Activated naive CD8-positive, alpha-beta T cell (primary cell): ENCODE results near the gene ZNF362.

ENCODE experiments used
- H3K27ac Mint-ChIP-seq: one replicate; pipeline ENCODE4 v1.8.0; 2021; ENCODE audit warnings: mixed read lengths
- H3K27me3 Mint-ChIP-seq: one replicate; pipeline ENCODE4 v1.8.0; 2021; ENCODE audit warnings: mixed read lengths
- H3K36me3 Mint-ChIP-seq: one replicate; pipeline ENCODE4 v1.8.0; 2021; ENCODE audit warnings: mixed read lengths
- H3K4me1 Mint-ChIP-seq: one replicate; pipeline ENCODE4 v1.8.0; 2021; ENCODE audit warnings: low read depth, mixed read lengths
- H3K4me3 Mint-ChIP-seq: one replicate; pipeline ENCODE4 v1.8.0; 2021; ENCODE audit warnings: mild to moderate bottlenecking, mixed read lengths
- H3K9me3 Mint-ChIP-seq: one replicate; pipeline ENCODE4 v1.8.0; 2021; ENCODE audit warnings: low read depth, mixed read lengths

Gene ZNF362

GRCh38 chr1:33256471-33257206 lies at the start of gene ZNF362:
ZNF362 (plus strand) TSS chr1:33256492; CDS start chr1:33270575, 14,083 bp downstream.
- H3K36me3 Mint-ChIP-seq = no peaks in the 10 kb centered on the region
- H3K27ac Mint-ChIP-seq = peak within 1 kb of the TSS; percentile 98
- peak within 1 kb of the TSS; percentile 98 for H3K4me3 Mint-ChIP-seq
- H3K27me3 Mint-ChIP-seq = no peaks in the 10 kb centered on the region
- H3K9me3 Mint-ChIP-seq = no peaks in the 10 kb centered on the region
- peaks cover 38% of the 10 kb centered on the region for H3K4me1 Mint-ChIP-seq

- no peak overlapping the region for H3K27ac Mint-ChIP-seq
- no peak overlapping the region for H3K4me3 Mint-ChIP-seq
- no peaks in the 10 kb centered on the region for H3K4me1 Mint-ChIP-seq
- peaks cover 11% of the 10 kb centered on the region for H3K27me3 Mint-ChIP-seq
- H3K36me3 Mint-ChIP-seq = peaks cover 3% of the 10 kb centered on the region
- no peaks in the 10 kb centered on the region for H3K9me3 Mint-ChIP-seq
Measured at GRCh38 chr1:33211972-33212371, 44.3 kb upstream of the ZNF362 start.

- peaks cover under 1% of the 10 kb centered on the region for H3K27me3 Mint-ChIP-seq
- H3K27ac Mint-ChIP-seq = no peak overlapping the region
- no peaks in the 10 kb centered on the region for H3K4me1 Mint-ChIP-seq
- peaks cover 10% of the 10 kb centered on the region for H3K36me3 Mint-ChIP-seq
- H3K4me3 Mint-ChIP-seq = no peak overlapping the region
- H3K9me3 Mint-ChIP-seq = peaks cover 15% of the 10 kb centered on the region
Measured at GRCh38 chr1:33219886-33220661, 36.2 kb upstream of the ZNF362 start.

- no peak overlapping the region for H3K27ac Mint-ChIP-seq
- peaks cover 1% of the 10 kb centered on the region for H3K27me3 Mint-ChIP-seq
Measured at GRCh38 chr1:33220676-33221384, 35.5 kb upstream of the ZNF362 start.

GRCh38 chr1:33221385-33221758 lies 34.9 kb upstream of the ZNF362 start:
- Mint-ChIP-seq H3K27me3 (peaks cover 1% of the 10 kb centered on the region), H3K9me3 (peaks cover 15% of the 10 kb centered on the region), H3K4me3 (no peak overlapping the region), H3K4me1 (no peaks in the 10 kb centered on the region), H3K36me3 (peaks cover 10% of the 10 kb centered on the region), H3K27ac (no peak overlapping the region)

More at GRCh38 chr1:33220676-33221384, 35.5 kb upstream of the ZNF362 start:
- H3K36me3 Mint-ChIP-seq = peaks cover 10% of the 10 kb centered on the region
- H3K9me3 Mint-ChIP-seq = peaks cover 15% of the 10 kb centered on the region
- H3K4me1 Mint-ChIP-seq = no peaks in the 10 kb centered on the region
- no peak overlapping the region for H3K4me3 Mint-ChIP-seq

- Mint-ChIP-seq H3K27me3 (peaks cover 1% of the 10 kb centered on the region), H3K27ac (no peak overlapping the region), H3K36me3 (peaks cover 10% of the 10 kb centered on the region), H3K9me3 (peaks cover 15% of the 10 kb centered on the region), H3K4me3 (no peak overlapping the region), H3K4me1 (no peaks in the 10 kb centered on the region)
Measured at GRCh38 chr1:33222381-33222780, 33.9 kb upstream of the ZNF362 start.

- H3K4me3 Mint-ChIP-seq = no peak overlapping the region
- H3K36me3 Mint-ChIP-seq = peaks cover 10% of the 10 kb centered on the region
- H3K9me3 Mint-ChIP-seq = peaks cover 15% of the 10 kb centered on the region
- H3K27me3 Mint-ChIP-seq = peaks cover 3% of the 10 kb centered on the region
- no peak overlapping the region for H3K27ac Mint-ChIP-seq
- H3K4me1 Mint-ChIP-seq = no peaks in the 10 kb centered on the region
Measured at GRCh38 chr1:33224166-33224707, 32.1 kb upstream of the ZNF362 start.

- H3K4me1 Mint-ChIP-seq = no peaks in the 10 kb centered on the region
Measured at GRCh38 chr1:33225586-33225985, 30.7 kb upstream of the ZNF362 start.

GRCh38 chr1:33228935-33229487 lies 27.3 kb upstream of the ZNF362 start:
- Mint-ChIP-seq H3K27ac (no peak overlapping the region), H3K27me3 (peaks cover 3% of the 10 kb centered on the region), H3K36me3 (peaks cover 4% of the 10 kb centered on the region), H3K9me3 (peaks cover 11% of the 10 kb centered on the region), H3K4me3 (no peak overlapping the region), H3K4me1 (no peaks in the 10 kb centered on the region)

More at GRCh38 chr1:33225586-33225985, 30.7 kb upstream of the ZNF362 start:
- peaks cover 3% of the 10 kb centered on the region for H3K27me3 Mint-ChIP-seq
- peaks cover 10% of the 10 kb centered on the region for H3K36me3 Mint-ChIP-seq
- no peak overlapping the region for H3K27ac Mint-ChIP-seq
- H3K4me3 Mint-ChIP-seq = no peak overlapping the region
- H3K9me3 Mint-ChIP-seq = peaks cover 15% of the 10 kb centered on the region

GRCh38 chr1:33231166-33231565 lies 25.1 kb upstream of the ZNF362 start:
- Mint-ChIP-seq H3K36me3 (no peaks in the 10 kb centered on the region), H3K4me1 (peaks cover 2% of the 10 kb centered on the region), H3K27me3 (peaks cover 2% of the 10 kb centered on the region), H3K9me3 (no peaks in the 10 kb centered on the region), H3K27ac (no peak overlapping the region), H3K4me3 (no peak overlapping the region)

GRCh38 chr1:33232716-33233115 lies 23.6 kb upstream of the ZNF362 start:
- Mint-ChIP-seq H3K4me3 (no peak overlapping the region), H3K4me1 (peaks cover 4% of the 10 kb centered on the region), H3K36me3 (no peaks in the 10 kb centered on the region), H3K9me3 (no peaks in the 10 kb centered on the region), H3K27ac (no peak overlapping the region), H3K27me3 (peaks cover 2% of the 10 kb centered on the region)

- Mint-ChIP-seq H3K36me3 (no peaks in the 10 kb centered on the region), H3K4me3 (no peak overlapping the region), H3K4me1 (peaks cover 6% of the 10 kb centered on the region), H3K27ac (no peak overlapping the region), H3K27me3 (no peaks in the 10 kb centered on the region), H3K9me3 (no peaks in the 10 kb centered on the region)
Measured at GRCh38 chr1:33234131-33234530, 22.2 kb upstream of the ZNF362 start.

GRCh38 chr1:33234588-33234990 lies 21.7 kb upstream of the ZNF362 start:
- H3K27me3 Mint-ChIP-seq = peaks cover 1% of the 10 kb centered on the region
- H3K36me3 Mint-ChIP-seq = no peaks in the 10 kb centered on the region
- no peak overlapping the region for H3K4me3 Mint-ChIP-seq
- no peaks in the 10 kb centered on the region for H3K9me3 Mint-ChIP-seq
- H3K27ac Mint-ChIP-seq = no peak overlapping the region
- peaks cover 6% of the 10 kb centered on the region for H3K4me1 Mint-ChIP-seq

GRCh38 chr1:33235521-33235920 lies 20.8 kb upstream of the ZNF362 start:
- Mint-ChIP-seq H3K27me3 (peaks cover 1% of the 10 kb centered on the region), H3K4me3 (no peak overlapping the region), H3K36me3 (no peaks in the 10 kb centered on the region), H3K27ac (no peak overlapping the region), H3K4me1 (peaks cover 6% of the 10 kb centered on the region), H3K9me3 (no peaks in the 10 kb centered on the region)
